ENCODE results near the gene AIG1.
"Not testable (repeated sequence)": the region's sequence is repeated elsewhere in the genome, so short reads cannot be mapped to it uniquely, and the experiment has no call there.

DNA sequence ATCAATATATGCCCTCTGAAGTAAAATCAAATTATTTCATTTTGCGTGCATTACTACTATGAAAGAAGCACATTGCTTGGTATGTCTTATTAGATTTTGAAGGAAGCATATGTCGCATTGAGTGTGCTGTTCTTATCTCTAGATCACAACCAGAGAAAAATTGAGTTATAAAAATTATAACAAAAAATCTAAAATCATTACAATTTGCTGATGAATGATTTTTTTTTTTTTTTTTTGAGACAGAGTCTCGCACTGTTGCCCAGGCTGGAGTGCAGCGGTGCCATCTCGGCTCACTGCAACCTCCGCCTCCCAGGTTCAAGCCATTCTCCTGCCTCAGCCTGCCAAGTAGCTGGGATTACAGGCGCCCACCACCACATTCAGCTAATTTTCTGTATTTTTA is 284.8 kb downstream of the AIG1 start:
- TF ChIP-seq, protein P1, sequence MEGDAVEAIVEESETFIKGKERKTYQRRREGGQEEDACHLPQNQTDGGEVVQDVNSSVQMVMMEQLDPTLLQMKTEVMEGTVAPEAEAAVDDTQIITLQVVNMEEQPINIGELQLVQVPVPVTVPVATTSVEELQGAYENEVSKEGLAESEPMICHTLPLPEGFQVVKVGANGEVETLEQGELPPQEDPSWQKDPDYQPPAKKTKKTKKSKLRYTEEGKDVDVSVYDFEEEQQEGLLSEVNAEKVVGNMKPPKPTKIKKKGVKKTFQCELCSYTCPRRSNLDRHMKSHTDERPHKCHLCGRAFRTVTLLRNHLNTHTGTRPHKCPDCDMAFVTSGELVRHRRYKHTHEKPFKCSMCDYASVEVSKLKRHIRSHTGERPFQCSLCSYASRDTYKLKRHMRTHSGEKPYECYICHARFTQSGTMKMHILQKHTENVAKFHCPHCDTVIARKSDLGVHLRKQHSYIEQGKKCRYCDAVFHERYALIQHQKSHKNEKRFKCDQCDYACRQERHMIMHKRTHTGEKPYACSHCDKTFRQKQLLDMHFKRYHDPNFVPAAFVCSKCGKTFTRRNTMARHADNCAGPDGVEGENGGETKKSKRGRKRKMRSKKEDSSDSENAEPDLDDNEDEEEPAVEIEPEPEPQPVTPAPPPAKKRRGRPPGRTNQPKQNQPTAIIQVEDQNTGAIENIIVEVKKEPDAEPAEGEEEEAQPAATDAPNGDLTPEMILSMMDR (IDR thresholded peaks at IDR 0.05; ENCODE audit: borderline replicate concordance, extremely low read depth, low read length, poor library complexity, severe bottlenecking) = not testable (repeated sequence)
- TF ChIP-seq EZH2 (IDR thresholded peaks at IDR 0.05; ENCODE audit: borderline replicate concordance, low read depth, low read length, severe bottlenecking) = not testable (repeated sequence)
